SK-N-SH treated with all-trans-retinoic acid at 6 μM for 48 hours (cell line): ENCODE measurements around the gene FAM174C.

ENCODE experiments used
- ATAC-seq: fragments of 200-7000 bp; cut with Tn5 transposase; 3 replicates; pipeline ENCODE4 v1.9.1; 2020; ENCODE audit warnings: mild to moderate bottlenecking, moderate library complexity
- ARNTL ChIP-seq: fragments of 450-650 bp; formaldehyde crosslinking; IDR thresholded peaks from 2 replicates; pipeline ENCODE4 v1.5.0; 2020; ENCODE audit warnings: low read depth, mild to moderate bottlenecking, moderate library complexity, borderline replicate concordance
- BACH2 ChIP-seq: fragments of 250-450 bp; sonication (Bioruptor Pico); IDR thresholded peaks from 2 replicates; pipeline ENCODE4 v1.9.0; 2021; ENCODE audit warnings: mild to moderate bottlenecking, borderline replicate concordance
- CSDC2 ChIP-seq: fragments of 250-450 bp; sonication (Bioruptor Pico); IDR thresholded peaks from 2 replicates; pipeline ENCODE4 v1.5.0; 2020; ENCODE audit warnings: mild to moderate bottlenecking, moderate library complexity
- ESRRG ChIP-seq: fragments of 250-450 bp; sonication (Bioruptor Pico); IDR thresholded peaks from 2 replicates; pipeline ENCODE4 v1.6.1; 2021; ENCODE audit warnings: mild to moderate bottlenecking
- GLIS3 ChIP-seq: fragments of 250-450 bp; sonication (Bioruptor Pico); IDR thresholded peaks from 2 replicates; pipeline ENCODE4 v1.5.0; 2020; ENCODE audit warnings: mild to moderate bottlenecking, moderate library complexity
- ISL1 ChIP-seq: fragments of 250-450 bp; sonication (Bioruptor Pico); IDR thresholded peaks from 2 replicates; pipeline ENCODE4 v2.1.2; 2022; ENCODE audit warnings: mild to moderate bottlenecking, moderate library complexity
- OSR1 ChIP-seq: fragments of 250-450 bp; sonication (Bioruptor Pico); IDR thresholded peaks from 2 replicates; pipeline ENCODE4 v1.8.0; 2022; ENCODE audit warnings: moderate library complexity, mild to moderate bottlenecking, inconsistent platforms
- PPARA ChIP-seq: fragments of 250-450 bp; sonication (Bioruptor Pico); IDR thresholded peaks from 2 replicates; pipeline ENCODE4 v1.5.0; 2020; ENCODE audit warnings: mild to moderate bottlenecking, borderline replicate concordance
- RARB ChIP-seq: fragments of 250-450 bp; sonication (Bioruptor Pico); IDR thresholded peaks from 2 replicates; pipeline ENCODE4 v1.8.0; 2021; ENCODE audit warnings: mild to moderate bottlenecking, moderate library complexity
- TOX ChIP-seq: fragments of 250-450 bp; sonication (Bioruptor Pico); IDR thresholded peaks from 2 replicates; pipeline ENCODE4 v1.8.0; 2021; ENCODE audit warnings: mild to moderate bottlenecking, moderate library complexity, borderline replicate concordance
- TSHZ2 ChIP-seq: fragments of 250-450 bp; sonication (Bioruptor Pico); IDR thresholded peaks from 2 replicates; pipeline ENCODE4 v1.5.0; 2020; ENCODE audit warnings: mild to moderate bottlenecking, moderate library complexity
- ZC3H10 ChIP-seq: fragments of 250-450 bp; sonication (Bioruptor Pico); IDR thresholded peaks from 2 replicates; pipeline ENCODE4 v1.5.1; 2021; ENCODE audit warnings: mild to moderate bottlenecking, moderate library complexity
- ZFP3 ChIP-seq: fragments of 250-450 bp; sonication (Bioruptor Pico); IDR thresholded peaks from 2 replicates; pipeline ENCODE4 v1.5.0; 2020; ENCODE audit warnings: mild to moderate bottlenecking, moderate library complexity
- ZFP30 ChIP-seq: fragments of 450-650 bp; formaldehyde crosslinking; IDR thresholded peaks from 2 replicates; pipeline ENCODE4 v1.5.0; 2022; ENCODE audit warnings: mild to moderate bottlenecking, moderate library complexity
- ZNF565 ChIP-seq: fragments of 450-650 bp; formaldehyde crosslinking; conservative IDR thresholded peaks from 2 replicates; pipeline ENCODE4 v1.5.0; 2020; ENCODE audit warnings: low read depth, mild to moderate bottlenecking, moderate library complexity
- ZNF70 ChIP-seq: fragments of 450-650 bp; formaldehyde crosslinking; IDR thresholded peaks from 2 replicates; pipeline ENCODE4 v1.5.0; 2020; ENCODE audit warnings: mild to moderate bottlenecking, moderate library complexity
- TF ChIP-seq, protein P1 (sequence below): fragments of 250-450 bp; sonication (Bioruptor Pico); IDR thresholded peaks from 2 replicates; pipeline ENCODE4 v1.5.1; 2021; ENCODE audit warnings: mild to moderate bottlenecking, moderate library complexity
- TF ChIP-seq, protein P2 (sequence below): fragments of 250-450 bp; sonication (Bioruptor Pico); IDR thresholded peaks from 2 replicates; pipeline ENCODE4 v1.8.0; 2020; ENCODE audit warnings: mild to moderate bottlenecking, moderate library complexity, borderline replicate concordance

Gene FAM174C

DNA sequence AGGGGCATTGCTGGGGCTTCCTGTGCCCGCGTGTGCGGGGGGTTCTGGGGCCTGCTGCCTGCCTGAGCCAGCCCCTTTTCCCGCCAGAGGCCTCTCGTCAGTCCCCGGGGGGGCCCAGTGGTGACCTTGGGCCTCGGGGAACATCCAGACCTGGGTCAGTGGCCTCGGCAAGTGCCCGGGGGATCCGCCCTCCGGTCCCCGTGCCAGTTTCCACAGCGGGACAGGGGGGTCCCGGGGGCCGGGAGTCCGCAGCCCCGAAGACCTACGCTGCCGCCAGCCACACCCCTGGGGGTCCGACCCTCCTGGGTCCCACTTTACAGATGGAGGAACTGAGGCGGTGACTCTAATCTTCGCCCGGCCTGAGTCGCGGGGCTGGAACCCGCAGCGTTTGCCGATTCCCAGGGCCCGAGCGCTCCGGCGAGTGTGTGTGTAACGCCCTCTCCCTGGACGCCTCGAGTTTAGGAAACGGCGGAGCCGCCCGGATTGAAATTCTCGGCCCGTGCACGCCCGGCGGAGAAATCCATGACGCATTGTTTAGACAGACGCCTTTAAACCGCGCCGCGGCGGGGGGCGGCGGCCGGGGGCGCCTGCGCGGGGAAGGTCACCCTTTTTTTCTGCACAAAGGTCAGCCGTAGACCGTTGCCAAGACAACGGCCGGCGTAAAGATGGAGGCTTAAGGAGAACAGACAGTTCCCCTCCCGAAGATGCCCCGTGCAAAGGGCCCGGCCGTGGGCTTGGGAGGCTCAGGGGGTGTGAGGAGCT lies 49.7 kb downstream of the FAM174C start (continued):
- TF ChIP-seq TSHZ2 (CRISPR knock-in tag) (no peak), TOX (CRISPR knock-in tag) (no peak), ZFP30 (CRISPR knock-in tag) (no peak)
- TF ChIP-seq, all 23 proteins: peak for 0

DNA sequence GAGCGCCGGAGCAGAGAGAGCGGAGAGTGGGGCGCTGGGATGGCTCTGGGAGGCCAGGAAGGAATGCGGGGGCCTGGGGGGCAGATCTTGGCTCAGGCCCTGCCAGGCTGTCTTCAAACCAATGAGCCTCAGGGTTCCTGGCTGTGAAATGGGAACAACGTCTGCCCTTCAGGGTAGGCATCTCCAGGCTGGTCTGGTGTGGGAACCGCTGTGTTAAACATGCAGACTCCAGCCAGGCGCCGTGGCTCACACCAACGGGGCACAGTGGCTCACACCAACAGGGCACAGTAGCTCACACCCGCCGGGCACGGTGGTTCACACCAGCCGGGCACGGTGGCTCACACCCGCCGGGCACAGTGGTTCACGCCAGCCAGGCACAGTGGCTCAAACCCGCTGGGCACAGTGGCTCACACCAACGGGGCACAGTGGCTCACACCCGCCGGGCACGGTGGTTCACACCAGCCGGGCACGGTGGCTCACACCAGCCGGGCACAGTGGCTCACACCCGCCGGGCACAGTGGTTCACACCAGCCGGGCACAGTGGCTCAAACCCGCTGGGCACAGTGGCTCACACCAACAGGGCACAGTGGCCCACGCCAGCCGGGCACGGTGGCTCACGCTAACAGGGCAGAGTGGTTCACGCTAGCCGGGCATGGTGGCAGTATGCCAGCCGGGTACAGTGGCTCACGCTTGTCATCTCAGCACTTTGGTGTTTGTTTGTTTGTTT lies 50.4 kb downstream of the FAM174C start:
- ATAC-seq, result no peak

GRCh38 chr19:1327125-1327524 lies 51.8 kb downstream of the FAM174C start:
- no peak for ATAC-seq
- TF ChIP-seq OSR1 (CRISPR knock-in tag), result no peak
- no peak for TF ChIP-seq CSDC2 (CRISPR knock-in tag)
- TF ChIP-seq ISL1 (CRISPR knock-in tag), result no peak
- no peak for TF ChIP-seq ZNF70
- no peak for TF ChIP-seq PPARA (CRISPR knock-in tag)
- TF ChIP-seq ESRRG (CRISPR knock-in tag), result no peak
- TF ChIP-seq, protein P1, sequence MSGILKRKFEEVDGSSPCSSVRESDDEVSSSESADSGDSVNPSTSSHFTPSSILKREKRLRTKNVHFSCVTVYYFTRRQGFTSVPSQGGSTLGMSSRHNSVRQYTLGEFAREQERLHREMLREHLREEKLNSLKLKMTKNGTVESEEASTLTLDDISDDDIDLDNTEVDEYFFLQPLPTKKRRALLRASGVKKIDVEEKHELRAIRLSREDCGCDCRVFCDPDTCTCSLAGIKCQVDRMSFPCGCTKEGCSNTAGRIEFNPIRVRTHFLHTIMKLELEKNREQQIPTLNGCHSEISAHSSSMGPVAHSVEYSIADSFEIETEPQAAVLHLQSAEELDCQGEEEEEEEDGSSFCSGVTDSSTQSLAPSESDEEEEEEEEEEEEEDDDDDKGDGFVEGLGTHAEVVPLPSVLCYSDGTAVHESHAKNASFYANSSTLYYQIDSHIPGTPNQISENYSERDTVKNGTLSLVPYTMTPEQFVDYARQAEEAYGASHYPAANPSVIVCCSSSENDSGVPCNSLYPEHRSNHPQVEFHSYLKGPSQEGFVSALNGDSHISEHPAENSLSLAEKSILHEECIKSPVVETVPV (CRISPR knock-in tag), result no peak
- no peak for TF ChIP-seq ZFP3
- no peak for TF ChIP-seq GLIS3 (CRISPR knock-in tag)
- TF ChIP-seq TOX (CRISPR knock-in tag), result no peak
- no peak for TF ChIP-seq RARB
- no peak for TF ChIP-seq ZC3H10 (CRISPR knock-in tag)

More for the DNA sequence above, 50.4 kb downstream of the FAM174C start:
- no peak for TF ChIP-seq BACH2 (CRISPR knock-in tag)
- no peak for TF ChIP-seq ZNF565
- no peak for TF ChIP-seq ISL1 (CRISPR knock-in tag)
- TF ChIP-seq, protein P2, sequence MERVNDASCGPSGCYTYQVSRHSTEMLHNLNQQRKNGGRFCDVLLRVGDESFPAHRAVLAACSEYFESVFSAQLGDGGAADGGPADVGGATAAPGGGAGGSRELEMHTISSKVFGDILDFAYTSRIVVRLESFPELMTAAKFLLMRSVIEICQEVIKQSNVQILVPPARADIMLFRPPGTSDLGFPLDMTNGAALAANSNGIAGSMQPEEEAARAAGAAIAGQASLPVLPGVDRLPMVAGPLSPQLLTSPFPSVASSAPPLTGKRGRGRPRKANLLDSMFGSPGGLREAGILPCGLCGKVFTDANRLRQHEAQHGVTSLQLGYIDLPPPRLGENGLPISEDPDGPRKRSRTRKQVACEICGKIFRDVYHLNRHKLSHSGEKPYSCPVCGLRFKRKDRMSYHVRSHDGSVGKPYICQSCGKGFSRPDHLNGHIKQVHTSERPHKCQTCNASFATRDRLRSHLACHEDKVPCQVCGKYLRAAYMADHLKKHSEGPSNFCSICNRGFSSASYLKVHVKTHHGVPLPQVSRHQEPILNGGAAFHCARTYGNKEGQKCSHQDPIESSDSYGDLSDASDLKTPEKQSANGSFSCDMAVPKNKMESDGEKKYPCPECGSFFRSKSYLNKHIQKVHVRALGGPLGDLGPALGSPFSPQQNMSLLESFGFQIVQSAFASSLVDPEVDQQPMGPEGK (CRISPR knock-in tag), result no peak
- TF ChIP-seq ZFP30 (CRISPR knock-in tag), result no peak
- no peak for TF ChIP-seq ARNTL (CRISPR knock-in tag)
- no peak for TF ChIP-seq ESRRG (CRISPR knock-in tag)
- TF ChIP-seq ZFP3, result no peak
- TF ChIP-seq ZNF70, result no peak
